A549 treated with CpdA at 1 μM for 4 hours (cell line): ENCODE measurements around the gene CMTM8. TPM values are rescaled to one million over a fixed set of nuclear protein-coding genes. Genes with fewer than 3 reads are reported as not detected.

Source experiments
- total RNA-seq: library from RNA; stranded (reverse); fragments of 200-300 nt; extraction: Qiagen RNA extraction; gene quantifications from 5 replicates; pipeline ENCODE4 v1.2.3, GENCODE V29; 2022; ENCODE audit warnings: low read depth

The CMTM8 gene
- 6.2 to 10.7 TPM (median 9.7 TPM) in 5 replicates for total RNA-seq

GRCh38 chr3:32238453-32239306, at the start of gene CMTM8:
TSS of gene CMTM8 (plus strand) at chr3:32238680. CDS start at chr3:32238973, 293 bp downstream.

GRCh38 chr3:32391643-32392535, 153.4 kb downstream of the CMTM8 start, which contains the start of gene CMTM7:
TSS of gene CMTM7 (plus strand) at chr3:32391853. CDS start at chr3:32391907, 54 bp downstream.

Other genes with a start within 250 kb of the CMTM8 start
- gene GPD1L, start 132.1 kb upstream of the CMTM8 start, total RNA-seq, result 15.3 to 22.7 TPM (median 18.2 TPM) in 5 replicates
- 30.5 to 41.1 TPM (median 37.4 TPM) in 5 replicates for gene CMTM7, start 153.2 kb downstream of the CMTM8 start, total RNA-seq